Activated CD8-positive, alpha-beta T cell treated with anti-CD3 and anti-CD28 coated beads for 36 hours (primary cell): ENCODE results near the gene RECK. TPM values are rescaled to one million over a fixed set of nuclear protein-coding genes. Genes with fewer than 3 reads are reported as not detected.
A peak's percentile ranks its signal among the peaks of the same experiment; 100 is the strongest.

Experiments
- ATAC-seq: fragments of 200-7000 bp; cut with Tn5 transposase; one replicate; pipeline ENCODE4 v1.10.0; 2021; ENCODE audit warnings: mild to moderate bottlenecking, moderate library complexity
- CTCF ChIA-PET: fragments of 350-600 bp; sonication (Branson Sonifier 250); formaldehyde crosslinking; loops from one replicate; lab custom pipeline; 2021; ENCODE audit warnings: antibody characterized with exemption; lab: Charles Lee
- POLR2A ChIA-PET: fragments of 350-600 bp; sonication (Branson Sonifier 250); formaldehyde crosslinking; loops from one replicate; lab custom pipeline; 2021; ENCODE audit warnings: antibody characterized with exemption; lab: Charles Lee
- DNase-seq: peaks from one replicate; pipeline ENCODE4 v3.0.0-alpha.2; 2020
- H3K27ac Mint-ChIP-seq: one replicate; pipeline ENCODE4 v1.8.0; 2021; ENCODE audit warnings: mild to moderate bottlenecking, mixed read lengths
- H3K27me3 Mint-ChIP-seq: one replicate; pipeline ENCODE4 v1.8.0; 2021; ENCODE audit warnings: mixed read lengths
- H3K36me3 Mint-ChIP-seq: one replicate; pipeline ENCODE4 v1.8.0; 2021; ENCODE audit warnings: low read depth, mixed read lengths
- H3K4me1 Mint-ChIP-seq: one replicate; pipeline ENCODE4 v1.8.0; 2021; ENCODE audit warnings: low read depth, mixed read lengths
- H3K4me3 Mint-ChIP-seq: one replicate; pipeline ENCODE4 v1.8.0; 2021; ENCODE audit warnings: mild to moderate bottlenecking, moderate library complexity, mixed read lengths
- H3K9me3 Mint-ChIP-seq: one replicate; pipeline ENCODE4 v1.8.0; 2021; ENCODE audit warnings: mixed read lengths
- intact Hi-C: fragments of 100-400 bp; cut with micrococcal nuclease; formaldehyde crosslinking; loops from one replicate; pipeline ENCODE4 v1.10.0; 2022
- total RNA-seq, 2 experiments: library from RNA; stranded (reverse); gene quantifications; one replicate each; pipeline ENCODE4 v1.2.3, GENCODE V29; 2021
- TF ChIP-seq, protein P1 (sequence below): fragments of 200-600 bp; IDR thresholded peaks from one replicate; pipeline ENCODE4 v1.8.0; 2022; ENCODE audit warnings: antibody characterized with exemption, mild to moderate bottlenecking

Gene RECK
- total RNA-seq, 2 experiments from 2014 or later, result 5.3 to 6.5 TPM

DNA sequence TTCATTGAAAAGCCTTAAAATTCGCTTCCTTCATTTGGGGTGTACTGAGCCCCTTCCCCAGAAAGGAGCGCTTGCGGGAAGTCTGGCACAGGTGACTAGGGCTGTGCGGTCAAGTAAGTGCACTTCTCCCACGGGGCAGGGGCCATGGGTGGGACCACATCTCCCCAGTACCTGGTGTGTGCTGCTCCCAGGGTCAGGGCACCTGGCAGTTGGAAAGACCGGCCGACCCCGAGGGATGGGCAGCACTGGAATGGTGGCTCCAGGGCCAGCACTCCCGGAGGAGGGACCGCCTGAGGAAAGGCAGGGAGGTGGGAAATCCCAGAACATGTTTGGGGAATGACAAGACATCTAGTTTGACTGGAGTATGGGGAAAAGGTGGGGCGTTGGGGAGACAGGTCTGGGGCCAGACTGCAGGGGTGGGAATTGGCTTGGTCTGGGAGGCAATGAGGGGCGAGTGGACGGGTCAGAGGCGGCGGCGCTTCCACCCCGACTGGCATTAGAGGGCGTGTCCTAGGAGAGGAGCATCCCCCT, 99.1 kb downstream of the RECK start:
- CTCF ChIA-PET, result interaction anchor here (1.5 to 2.8 kb wide), 3 partner anchors 18 to 33 kb away, joined by 3 to 10 read pairs (median 10); no protein-coding TSS in a partner anchor
- TF ChIP-seq, protein P1, sequence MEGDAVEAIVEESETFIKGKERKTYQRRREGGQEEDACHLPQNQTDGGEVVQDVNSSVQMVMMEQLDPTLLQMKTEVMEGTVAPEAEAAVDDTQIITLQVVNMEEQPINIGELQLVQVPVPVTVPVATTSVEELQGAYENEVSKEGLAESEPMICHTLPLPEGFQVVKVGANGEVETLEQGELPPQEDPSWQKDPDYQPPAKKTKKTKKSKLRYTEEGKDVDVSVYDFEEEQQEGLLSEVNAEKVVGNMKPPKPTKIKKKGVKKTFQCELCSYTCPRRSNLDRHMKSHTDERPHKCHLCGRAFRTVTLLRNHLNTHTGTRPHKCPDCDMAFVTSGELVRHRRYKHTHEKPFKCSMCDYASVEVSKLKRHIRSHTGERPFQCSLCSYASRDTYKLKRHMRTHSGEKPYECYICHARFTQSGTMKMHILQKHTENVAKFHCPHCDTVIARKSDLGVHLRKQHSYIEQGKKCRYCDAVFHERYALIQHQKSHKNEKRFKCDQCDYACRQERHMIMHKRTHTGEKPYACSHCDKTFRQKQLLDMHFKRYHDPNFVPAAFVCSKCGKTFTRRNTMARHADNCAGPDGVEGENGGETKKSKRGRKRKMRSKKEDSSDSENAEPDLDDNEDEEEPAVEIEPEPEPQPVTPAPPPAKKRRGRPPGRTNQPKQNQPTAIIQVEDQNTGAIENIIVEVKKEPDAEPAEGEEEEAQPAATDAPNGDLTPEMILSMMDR, result no peak
- Mint-ChIP-seq H3K36me3 (no peaks in the 10 kb centered on the region), H3K4me1 (peaks cover 37% of the 10 kb centered on the region), H3K9me3 (no peaks in the 10 kb centered on the region), H3K27me3 (no peaks in the 10 kb centered on the region), H3K4me3 (peak overlapping the region; percentile 66), H3K27ac (peak overlapping the region; percentile 14)
- ATAC-seq, result no peak
- intact Hi-C loops, result no loop called here
- no peak for DNase-seq
- POLR2A ChIA-PET, result interaction anchor here (1.5 to 2.4 kb wide), 3 partner anchors 11 to 34 kb away, joined by 4 to 10 read pairs (median 5); no protein-coding TSS in a partner anchor

DNA sequence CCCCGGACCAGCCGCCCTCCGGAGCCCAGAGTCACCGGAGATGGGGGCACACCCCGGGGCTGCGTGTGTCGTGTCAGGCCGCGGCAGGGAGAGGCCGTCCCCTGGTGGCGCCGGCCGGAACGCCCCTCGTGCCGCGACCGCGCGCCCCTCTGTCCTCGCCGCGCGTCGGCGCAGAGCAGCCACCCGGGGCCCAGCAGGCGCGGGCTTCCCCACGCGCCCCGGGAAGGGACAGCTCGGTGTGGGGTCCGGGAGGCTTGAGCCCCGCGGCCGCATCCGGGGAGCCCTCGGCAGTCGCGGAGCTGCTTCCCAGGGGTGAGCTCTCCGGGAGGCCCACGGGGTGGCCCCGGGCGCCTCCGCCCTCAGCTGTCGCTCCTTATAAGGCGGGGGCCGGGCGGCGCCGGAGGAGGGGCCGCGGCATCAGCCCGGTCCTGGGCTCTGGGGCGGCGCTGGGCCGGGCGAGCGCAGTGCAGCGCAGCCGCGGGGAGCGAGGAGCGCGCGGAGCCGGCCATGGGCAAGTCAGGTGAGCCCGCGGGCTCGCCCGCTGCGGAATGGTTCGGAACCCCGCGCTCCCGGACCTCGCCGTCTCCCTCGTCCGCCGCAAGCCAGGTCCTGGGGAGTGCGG, 99.7 kb downstream of the RECK start, which contains the start of gene GLIPR2:
TSS of gene GLIPR2 (plus strand) at position 462 of the 622 bp plus-strand sequence. CDS start at position 508, 46 bp downstream.
- ChIA-PET POLR2A (interaction anchor here (1.0 to 5.3 kb wide), 7 partner anchors 10 to 34 kb away, joined by 3 to 25 read pairs (median 4); no protein-coding TSS in a partner anchor), CTCF (interaction anchor here (0.8 to 2.8 kb wide), 9 partner anchors 15 to 128 kb away, joined by 3 to 10 read pairs (median 4); no protein-coding TSS in a partner anchor)
- ATAC-seq, result peak; percentile 96
- TF ChIP-seq, protein P1, result peak; percentile 33
- intact Hi-C loops, result no loop called here
- Mint-ChIP-seq H3K27ac (peak within 1 kb of the TSS; percentile 68), H3K4me1 (peaks cover 43% of the 10 kb centered on the region), H3K4me3 (peak within 1 kb of the TSS; percentile 85), H3K36me3 (no peaks in the 10 kb centered on the region), H3K27me3 (no peaks in the 10 kb centered on the region), H3K9me3 (no peaks in the 10 kb centered on the region)
- peak; percentile 82 for DNase-seq

DNA sequence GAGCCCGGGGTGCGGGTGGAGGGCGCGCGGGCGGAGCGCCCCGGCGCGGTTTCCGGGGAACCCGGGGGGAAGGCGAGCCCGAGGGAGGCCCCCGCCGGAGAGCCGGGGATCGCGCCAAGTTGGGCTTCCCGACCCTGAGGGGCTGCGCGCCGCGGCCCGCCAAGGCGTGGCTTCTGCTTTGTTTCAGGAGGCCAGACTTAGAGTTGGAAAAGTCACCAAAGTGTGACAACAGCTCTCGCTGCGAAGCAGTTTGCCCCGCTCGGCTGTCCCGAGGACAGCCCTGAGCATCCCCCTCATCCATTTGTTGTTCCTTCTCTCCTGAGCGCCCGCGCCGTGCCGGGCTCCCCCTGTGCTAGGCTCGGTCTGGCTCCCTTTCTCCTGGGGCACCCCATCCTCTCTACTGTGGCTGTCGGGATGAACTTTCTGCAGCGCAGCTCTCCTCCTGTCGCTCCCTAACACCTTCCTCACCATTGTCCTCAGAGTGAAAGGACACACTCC, 100.2 kb downstream of the RECK start:
- Mint-ChIP-seq H3K4me1 (peaks cover 47% of the 10 kb centered on the region), H3K36me3 (no peaks in the 10 kb centered on the region), H3K4me3 (peak overlapping the region; percentile 85), H3K27ac (peak overlapping the region; percentile 68), H3K27me3 (no peaks in the 10 kb centered on the region), H3K9me3 (no peaks in the 10 kb centered on the region)
- CTCF ChIA-PET, result interaction anchor here (0.8 to 2.8 kb wide), 9 partner anchors 14 to 129 kb away, joined by 3 to 10 read pairs (median 4); no protein-coding TSS in a partner anchor
- intact Hi-C loops, result no loop called here
- peak; percentile 24 for DNase-seq
- ATAC-seq, result peak; percentile 22
- TF ChIP-seq, protein P1, result no peak
- POLR2A ChIA-PET, result interaction anchor here (0.6 to 5.3 kb wide), 8 partner anchors 10 to 374 kb away, joined by 3 to 25 read pairs (median 4); no protein-coding TSS in a partner anchor

DNA sequence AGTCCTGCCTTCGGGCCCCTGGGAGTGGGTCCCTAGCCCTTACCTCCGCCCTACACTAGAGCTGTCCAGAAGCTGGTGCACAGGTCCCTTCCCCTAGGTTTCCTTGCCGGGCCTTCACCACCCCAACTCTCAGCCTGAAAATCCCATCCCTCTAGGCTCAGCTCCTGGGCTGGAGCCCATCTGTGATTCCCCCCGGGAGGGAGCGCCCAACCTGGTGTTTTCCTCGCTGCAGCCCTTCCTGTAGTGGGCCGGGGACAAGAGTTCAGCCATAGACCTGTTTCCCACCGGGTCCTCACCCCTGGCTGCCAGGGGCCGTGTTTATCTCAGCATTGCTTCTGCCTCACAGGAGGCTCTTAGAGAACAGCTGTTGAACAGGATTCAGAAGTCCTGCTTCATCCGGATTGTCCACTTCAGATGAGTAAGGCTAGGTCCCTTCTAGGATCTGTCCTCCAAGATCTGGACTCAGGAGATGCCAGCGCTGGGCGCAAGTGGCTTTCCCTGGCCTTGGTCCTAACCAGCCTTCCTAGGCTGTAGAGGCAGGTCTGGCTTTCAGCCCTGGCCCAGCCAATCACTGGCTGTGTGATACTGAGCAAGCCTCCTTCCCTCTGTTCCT, 100.8 kb downstream of the RECK start:
- Mint-ChIP-seq H3K36me3 (no peaks in the 10 kb centered on the region), H3K27me3 (no peaks in the 10 kb centered on the region), H3K4me3 (peak overlapping the region; percentile 85), H3K9me3 (no peaks in the 10 kb centered on the region), H3K4me1 (peaks cover 53% of the 10 kb centered on the region), H3K27ac (peak overlapping the region; percentile 68)
- DNase-seq (no peak), ATAC-seq (no peak)
- POLR2A ChIA-PET, result interaction anchor here (0.6 to 5.3 kb wide), 8 partner anchors 9 to 375 kb away, joined by 3 to 25 read pairs (median 4); no protein-coding TSS in a partner anchor
- CTCF ChIA-PET, result interaction anchor here (0.8 to 2.8 kb wide), 8 partner anchors 14 to 129 kb away, joined by 3 to 10 read pairs (median 4); no protein-coding TSS in a partner anchor
- intact Hi-C loops, result no loop called here
- TF ChIP-seq, protein P1, result no peak
